HG03565 (cell line): ENCODE data around the gene TMEM141.
A peak's percentile ranks its signal among the peaks of the same experiment; 100 is the strongest.
"Not testable (repeated sequence)": the region's sequence is repeated elsewhere in the genome, so short reads cannot be mapped to it uniquely, and the experiment has no call there.

Experiments used
- ATAC-seq: cut with Tn5 transposase; IDR thresholded peaks from one replicate; pipeline ENCODE4 v1.9.1; 2021; ENCODE audit warnings: mild to moderate bottlenecking, moderate library complexity; ENCODE audit not compliant: unreplicated experiment

Gene TMEM141

GRCh38 chr9:136793086-136793946 is 2.2 kb downstream of the TMEM141 start:
- no peak for ATAC-seq

GRCh38 chr9:136794281-136794999 is 3.3 kb downstream of the TMEM141 start:
- ATAC-seq, result no peak

DNA sequence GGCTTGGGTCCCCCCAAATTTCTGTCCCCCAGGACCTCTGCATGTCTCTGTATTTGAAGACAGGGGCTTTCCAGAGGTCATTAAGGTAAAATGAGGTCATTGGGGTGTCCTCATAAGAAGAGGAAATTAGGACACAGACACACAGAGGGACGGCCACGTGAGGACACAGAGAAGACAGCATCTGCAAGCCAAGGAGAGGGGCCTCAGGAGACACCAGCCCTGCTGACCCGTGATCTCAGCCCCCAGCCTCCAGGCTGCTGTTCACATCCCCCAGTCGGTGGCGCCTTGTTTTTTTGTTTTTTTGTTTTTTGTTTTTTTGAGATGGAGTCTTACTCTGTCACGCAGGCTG is 3.8 kb downstream of the TMEM141 start:
- no peak for ATAC-seq

DNA sequence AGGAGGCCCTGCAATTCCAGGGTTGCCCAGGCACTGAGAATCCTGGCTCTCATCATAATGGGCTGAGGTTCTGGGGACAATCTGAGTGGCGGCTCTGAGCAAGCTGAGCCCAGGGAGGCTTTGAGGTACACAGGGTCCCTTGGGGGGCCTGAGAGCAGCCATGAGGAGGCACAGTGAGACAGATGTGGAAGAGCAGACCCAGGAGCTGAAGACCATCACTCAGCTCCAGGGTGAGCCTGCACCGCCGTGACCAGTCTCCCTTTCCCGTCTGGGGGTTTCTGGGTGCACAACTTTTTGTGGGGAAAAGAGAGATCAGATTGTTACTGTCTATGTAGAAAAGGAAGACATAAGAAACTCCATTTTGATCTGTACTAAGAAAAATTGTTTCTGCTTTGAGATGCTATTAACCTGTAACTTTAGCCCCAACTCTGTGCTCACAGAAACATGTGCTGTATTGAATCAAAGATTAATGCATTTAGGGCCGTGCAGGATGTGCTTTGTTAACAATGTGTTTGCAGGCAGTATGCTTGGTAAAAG is 5.2 kb downstream of the TMEM141 start, which contains the start of gene CCDC183:
Gene CCDC183 (plus strand): TSS at position 101 of the 537 bp plus-strand sequence. CDS start 60 bp downstream, at position 161.
- no peak for ATAC-seq

GRCh38 chr9:136796775-136797347 is 5.7 kb downstream of the TMEM141 start:
- ATAC-seq, result not testable (repeated sequence)

DNA sequence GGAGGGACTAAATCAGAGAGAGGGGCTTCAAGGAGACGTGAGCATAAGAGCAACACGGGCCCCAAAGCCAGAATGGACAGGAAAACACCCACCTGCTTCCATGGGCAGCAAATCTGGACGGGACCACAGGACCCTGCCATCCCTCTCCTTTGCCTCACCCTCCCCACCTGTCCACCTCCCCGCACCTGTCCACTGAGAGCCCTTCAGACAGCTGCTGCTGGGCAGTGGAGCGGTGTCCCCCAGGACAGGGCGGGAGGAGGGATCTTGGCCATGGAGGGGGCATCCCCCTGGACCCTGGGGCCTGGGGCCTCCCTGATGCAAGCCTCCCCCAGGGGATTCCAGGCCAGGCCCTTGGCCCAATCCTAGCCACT is 7.5 kb downstream of the TMEM141 start:
- no peak for ATAC-seq

DNA sequence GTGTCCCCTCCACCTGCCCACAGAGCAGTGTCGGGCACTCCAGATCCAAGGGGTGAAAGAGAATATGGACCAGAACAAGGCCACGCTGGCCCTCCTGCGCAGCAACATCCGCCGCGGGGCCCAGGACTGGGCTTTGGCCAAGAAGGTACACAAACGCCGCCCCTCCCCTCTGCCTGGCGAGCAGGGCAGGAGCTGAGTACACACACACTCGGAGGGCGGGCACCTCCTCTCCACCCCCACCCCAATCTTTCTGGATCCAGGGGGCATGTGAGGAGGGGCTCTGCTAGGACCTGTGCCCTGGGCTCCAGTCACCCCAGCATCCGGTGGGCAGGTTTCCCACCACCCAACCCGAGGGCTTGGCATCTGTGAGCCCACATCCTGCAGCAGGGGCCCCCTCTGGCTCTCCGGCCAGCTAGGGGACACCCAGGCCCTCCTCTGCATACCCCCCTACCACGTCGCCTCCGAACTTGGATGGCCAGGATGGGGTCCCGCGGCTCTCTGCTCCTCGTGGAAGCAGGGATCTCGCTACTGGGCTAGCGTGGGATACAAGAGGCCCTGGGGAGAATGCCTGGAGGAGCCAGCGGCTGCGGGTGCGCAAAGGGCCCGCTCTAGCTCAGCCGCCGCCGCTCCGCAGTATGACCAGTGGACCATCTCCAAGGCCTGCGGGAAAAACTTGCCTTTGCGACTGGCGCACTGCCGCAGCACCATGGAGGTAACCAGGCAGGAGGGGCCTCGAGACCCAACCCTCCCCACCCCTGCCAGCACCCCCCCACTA is 8.1 kb downstream of the TMEM141 start:
- no peak for ATAC-seq

DNA sequence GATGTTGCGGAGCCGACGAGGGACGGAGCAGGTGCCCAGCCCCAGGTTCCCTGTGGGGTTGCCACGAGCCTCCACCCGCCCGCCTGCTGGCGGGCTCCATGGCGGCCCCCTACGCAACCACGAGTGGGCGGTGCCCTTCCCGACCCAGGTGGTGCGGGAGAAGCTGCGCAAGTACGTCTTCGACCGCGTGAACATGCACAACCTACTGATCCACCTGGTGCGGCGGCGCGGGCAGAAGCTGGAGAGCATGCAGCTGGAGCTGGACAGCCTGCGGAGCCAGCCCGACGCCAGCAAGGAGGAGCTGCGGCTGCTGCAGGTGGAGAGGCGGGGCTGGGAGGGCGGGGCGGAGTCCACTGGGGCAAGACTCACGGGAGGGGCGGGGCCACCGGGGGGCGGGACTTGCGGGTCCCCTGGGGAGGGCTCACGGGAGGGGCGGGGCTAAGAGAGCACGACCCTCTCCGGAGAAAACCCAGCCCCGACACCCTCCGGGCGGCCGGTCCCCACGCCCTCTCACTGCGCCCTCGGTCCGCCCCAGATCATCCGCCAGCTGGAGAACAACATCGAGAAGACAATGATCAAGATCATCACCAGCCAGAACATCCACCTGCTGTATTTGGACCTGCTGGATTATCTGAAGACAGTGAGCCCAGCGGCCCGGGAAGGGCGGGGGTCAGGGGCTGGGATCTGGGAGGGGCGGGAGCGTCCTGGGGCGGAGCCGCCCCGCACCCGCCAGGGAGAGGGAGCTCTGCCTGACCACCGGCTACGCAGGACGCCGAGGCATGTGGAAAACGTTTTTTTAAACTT is 8.9 kb downstream of the TMEM141 start:
- no peak for ATAC-seq

GRCh38 chr9:136802321-136802720 is 11.2 kb downstream of the TMEM141 start:
- no peak for ATAC-seq

DNA sequence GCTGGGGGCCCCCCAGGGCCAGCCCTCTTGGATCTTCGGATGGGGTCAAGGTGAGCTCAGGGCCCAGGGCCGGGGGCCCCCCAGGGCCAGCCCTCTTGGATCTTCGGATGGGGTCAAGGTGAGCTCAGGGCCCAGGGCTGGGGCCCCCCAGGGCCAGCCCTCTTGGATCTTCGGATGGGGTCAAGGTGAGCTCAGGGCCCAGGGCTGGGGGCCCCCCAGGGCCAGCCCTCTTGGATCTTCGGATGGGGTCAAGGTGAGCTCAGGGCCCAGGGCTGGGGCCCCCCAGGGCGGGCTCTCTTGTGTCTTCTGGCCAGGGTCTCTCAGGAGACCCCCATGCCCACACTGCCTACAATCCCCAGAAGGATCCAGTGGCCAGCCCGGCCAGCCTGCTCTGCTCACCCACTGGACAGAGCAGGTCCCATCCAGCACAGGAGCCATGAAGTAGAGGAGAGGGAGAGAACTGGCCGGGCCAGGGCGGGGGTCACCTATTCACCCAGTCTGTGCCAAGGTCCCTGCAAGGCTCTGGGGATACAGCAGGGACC is 11.9 kb downstream of the TMEM141 start:
- not testable (repeated sequence) for ATAC-seq

DNA sequence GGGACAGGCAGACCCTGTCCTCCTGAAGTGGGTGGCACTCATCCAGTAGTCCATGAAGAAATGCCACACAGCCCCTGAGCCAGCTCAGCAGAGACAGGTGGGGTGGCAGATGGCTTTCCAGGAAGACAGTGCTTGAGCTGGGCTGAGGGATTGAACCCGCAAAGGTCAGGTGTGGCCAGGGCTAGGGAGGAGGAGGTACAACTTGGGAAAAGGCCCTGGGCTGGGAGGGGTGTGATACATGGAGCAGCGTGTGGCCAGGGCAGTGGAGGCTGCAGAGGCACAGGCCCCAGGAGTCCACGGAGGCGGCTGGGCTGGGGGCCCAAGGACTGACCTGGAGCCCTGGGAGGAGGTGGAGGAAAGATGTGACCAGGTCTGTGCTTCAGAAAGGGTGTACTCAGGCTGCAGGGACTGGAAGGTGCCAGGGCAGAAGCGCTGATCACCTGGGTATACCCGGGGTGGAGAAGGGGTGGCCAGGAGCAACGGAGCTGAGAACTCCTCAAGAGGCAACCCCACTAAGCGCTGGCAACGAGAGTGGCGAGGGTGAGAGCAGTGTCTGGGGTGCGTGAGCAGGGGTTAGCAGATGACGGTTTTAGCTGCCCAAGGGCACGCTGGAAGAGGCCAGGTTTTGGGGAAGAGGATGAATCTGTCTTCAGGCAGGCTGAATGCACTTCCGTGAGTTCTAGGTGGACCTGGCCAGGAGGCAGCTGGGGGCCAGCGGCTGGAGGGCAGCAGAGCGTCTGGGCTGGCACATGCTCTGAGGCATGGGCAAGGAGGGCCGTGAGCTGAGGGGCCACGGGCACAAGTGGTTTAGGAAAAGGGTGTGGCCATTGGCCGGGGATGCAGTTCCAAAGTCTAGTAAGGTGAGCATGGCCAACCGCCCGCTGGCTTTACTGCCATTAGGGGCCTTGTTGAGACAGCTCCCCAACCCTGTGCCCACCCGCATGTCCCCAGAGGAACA is 12.7 kb downstream of the TMEM141 start:
- ATAC-seq, result no peak

- no peak for ATAC-seq
Observed at GRCh38 chr9:136804509-136805206, 13.5 kb downstream of the TMEM141 start.

- no peak for ATAC-seq
Observed at GRCh38 chr9:136805207-136805740, 14.1 kb downstream of the TMEM141 start.

GRCh38 chr9:136806067-136806466 is 14.9 kb downstream of the TMEM141 start:
- ATAC-seq, result no peak

DNA sequence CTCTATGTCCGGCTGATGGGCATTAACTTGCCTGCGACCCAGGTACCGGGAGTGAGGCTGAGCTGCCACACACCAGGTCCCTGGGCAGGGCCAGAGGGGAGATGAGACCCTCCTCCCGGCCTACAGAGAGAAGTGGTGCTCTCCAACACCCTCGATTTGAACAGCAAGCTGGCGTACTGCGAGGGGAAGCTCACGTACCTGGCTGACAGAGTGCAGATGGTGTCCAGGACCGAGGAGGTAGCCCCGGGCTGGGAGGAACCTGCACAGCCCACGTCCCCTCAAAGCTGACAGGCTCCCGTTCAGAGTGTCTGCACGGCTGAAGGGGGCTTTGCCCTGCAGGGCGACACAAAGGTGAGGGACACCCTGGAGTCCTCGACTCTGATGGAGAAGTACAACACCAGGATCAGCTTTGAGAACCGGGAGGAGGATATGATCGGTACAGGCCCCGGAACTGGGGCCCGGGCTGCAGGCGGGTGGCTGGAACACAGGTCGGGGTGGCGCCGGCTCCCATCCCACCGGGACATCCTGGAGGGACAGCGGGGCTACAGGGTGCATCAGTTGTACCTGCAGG is 15.6 kb downstream of the TMEM141 start:
- no peak for ATAC-seq

DNA sequence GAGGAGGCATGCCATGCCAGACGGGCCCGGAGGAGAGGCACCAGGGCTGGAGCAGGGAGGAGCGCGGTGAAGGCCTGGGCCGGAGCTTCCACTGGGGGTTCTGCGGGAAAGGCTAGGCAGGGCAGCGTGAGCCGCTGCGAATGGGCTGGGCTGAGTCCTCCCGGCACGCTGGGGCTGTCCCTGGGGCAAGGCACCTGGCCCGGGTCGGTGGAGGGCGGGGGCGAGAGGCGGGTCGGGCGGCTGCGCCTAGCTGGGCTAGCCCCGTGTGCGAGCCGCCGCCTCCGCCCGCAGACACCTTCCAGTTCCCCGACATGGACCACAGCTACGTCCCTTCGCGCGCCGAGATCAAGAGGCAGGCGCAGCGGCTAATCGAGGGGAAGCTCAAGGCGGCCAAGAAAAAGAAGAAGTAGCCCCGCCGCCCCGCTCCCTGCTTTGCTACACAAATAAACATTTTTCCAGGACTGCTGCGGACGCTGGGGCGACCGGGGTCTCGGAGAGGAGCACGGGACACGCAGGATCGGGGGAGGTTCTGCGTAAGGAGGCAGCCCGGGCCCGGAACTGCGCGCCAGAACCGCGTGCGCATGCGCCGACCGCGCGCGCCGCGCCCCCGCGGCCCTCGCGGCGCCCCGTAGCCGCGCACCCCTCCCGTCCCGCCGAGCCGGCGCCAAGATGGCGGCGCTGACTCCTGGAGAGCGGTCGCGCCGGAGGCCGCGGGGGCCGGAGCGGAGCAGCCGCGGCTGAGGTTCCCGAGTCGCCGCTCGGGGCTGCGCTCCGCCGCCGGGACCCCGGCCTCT is 16.3 kb downstream of the TMEM141 start, which contains the start of gene RABL6:
Gene RABL6 (plus strand): TSS at position 668 of the 794 bp plus-strand sequence. CDS start 249 bp downstream, outside the sequence.
- ATAC-seq, result peak; percentile 61
